Endodermal cell (in vitro differentiated cells): ENCODE data around the gene C1orf105. TPM values are rescaled to one million over a fixed set of nuclear protein-coding genes. Genes with fewer than 3 reads are reported as not detected.

Source experiments
- DNase-seq: peaks from one replicate; pipeline ENCODE4 v3.0.0-alpha.2; 2017
- H3K27ac ChIP-seq: 2 replicates; pipeline ENCODE4 v1.5.1; 2013; ENCODE audit warnings: mild to moderate bottlenecking, low read depth, low read length, moderate library complexity
- H3K27me3 ChIP-seq: 2 replicates; pipeline ENCODE4 v1.6.1; 2013; ENCODE audit warnings: mild to moderate bottlenecking, low read length, moderate library complexity; ENCODE audit not compliant: insufficient read depth, control insufficient read depth, poor library complexity, severe bottlenecking
- H3K36me3 ChIP-seq: 2 replicates; pipeline ENCODE4 v1.7.0; 2013; ENCODE audit warnings: mild to moderate bottlenecking, low read length, moderate library complexity; ENCODE audit not compliant: control insufficient read depth, insufficient read depth
- H3K4me1 ChIP-seq: one replicate; pipeline ENCODE4 v1.7.0; 2013; ENCODE audit warnings: low read length; ENCODE audit not compliant: control insufficient read depth, insufficient read depth
- H3K4me3 ChIP-seq: 2 replicates; pipeline ENCODE4 v1.5.1; 2013; ENCODE audit warnings: mild to moderate bottlenecking, low read length, moderate library complexity
- H3K9ac ChIP-seq: 2 replicates; pipeline ENCODE4 v1.6.1; 2013; ENCODE audit warnings: mild to moderate bottlenecking, low read length, moderate library complexity; ENCODE audit not compliant: poor library complexity, severe bottlenecking; ENCODE audit errors: extremely low read depth
- H3K9me3 ChIP-seq: 2 replicates; pipeline ENCODE4 v1.6.1; 2013; ENCODE audit warnings: mild to moderate bottlenecking, low read length, moderate library complexity; ENCODE audit not compliant: control insufficient read depth
- H3K27ac Mint-ChIP-seq: 2 replicates; pipeline ENCODE4 v1.8.0; 2020; ENCODE audit warnings: mixed read lengths
- H3K27me3 Mint-ChIP-seq: 2 replicates; pipeline ENCODE4 v1.8.0; 2021; ENCODE audit warnings: mild to moderate bottlenecking, mixed read lengths; ENCODE audit not compliant: insufficient read depth
- H3K36me3 Mint-ChIP-seq: 2 replicates; pipeline ENCODE4 v1.8.0; 2020; ENCODE audit warnings: low read depth, mixed read lengths
- H3K4me1 Mint-ChIP-seq: 2 replicates; pipeline ENCODE4 v1.8.0; 2020; ENCODE audit warnings: mixed read lengths
- H3K4me3 Mint-ChIP-seq: 2 replicates; pipeline ENCODE4 v1.8.0; 2020; ENCODE audit warnings: mild to moderate bottlenecking, moderate library complexity, mixed read lengths
- H3K9me3 Mint-ChIP-seq: 2 replicates; pipeline ENCODE4 v1.8.0; 2020; ENCODE audit warnings: mild to moderate bottlenecking, mixed read lengths
- CTCF ChIP-seq: fragments of 200-600 bp; sonication (generic); conservative IDR thresholded peaks from 2 replicates; pipeline ENCODE4 v1.5.0; 2021; ENCODE audit warnings: antibody characterized with exemption, mild to moderate bottlenecking
- WGBS, 2 experiments: methylation state at CpG; one replicate each; pipeline versions ENCODE4 v1.1.5 to v1.1.7; 2013; ENCODE audit warnings: missing lambda C conversion rate in 2 of 2, mixed read lengths in 1 of 2; ENCODE audit not compliant: insufficient coverage in 1 of 2, insufficient read length in 1 of 2; 5-methylcytosine and 5-hydroxymethylcytosine counted together
- total RNA-seq, 2 donors: library from RNA; stranded (reverse); fragmentation: NEBNext Ultra II Directional in 1 of 2; extraction: Animal tissue kit (Norgen Biotek cat#: 25700) in 1 of 2; gene quantifications; 2 replicates in 1 of 2; 3 replicates in 1 of 2; pipeline ENCODE4 v1.2.1, GENCODE V29; 2021

The C1orf105 gene
- total RNA-seq, 2 donors from 2014 or later = not detected

- no peak overlapping the region for H3K27ac ChIP-seq
- no peak for DNase-seq
- no peak overlapping the region for H3K4me3 Mint-ChIP-seq
- no peak for TF ChIP-seq CTCF
- 89% methylated on average over 2 of the region's 2 CpGs; no CpG with 5 or more reads in 1 of the 2 experiments for WGBS, 2 experiments
- H3K36me3 Mint-ChIP-seq = no peaks in the 10 kb centered on the region
- H3K9me3 ChIP-seq = no peaks in the 10 kb centered on the region
- H3K27me3 ChIP-seq = no peaks in the 10 kb centered on the region
- no peaks in the 10 kb centered on the region for H3K36me3 ChIP-seq
- H3K9me3 Mint-ChIP-seq = no peaks in the 10 kb centered on the region
- peaks cover 12% of the 10 kb centered on the region for H3K4me1 Mint-ChIP-seq
- H3K9ac ChIP-seq = no peak overlapping the region
- H3K4me1 ChIP-seq = peaks cover 5% of the 10 kb centered on the region
- no peak overlapping the region for H3K4me3 ChIP-seq
- no peak overlapping the region for H3K27ac Mint-ChIP-seq
- no peaks in the 10 kb centered on the region for H3K27me3 Mint-ChIP-seq
Measured at GRCh38 chr1:172375211-172375631, 45.3 kb upstream of the C1orf105 start.

- H3K4me1 Mint-ChIP-seq = peaks cover 18% of the 10 kb centered on the region
- H3K4me3 Mint-ChIP-seq = no peak overlapping the region
- Histone ChIP-seq H3K9me3 (no peaks in the 10 kb centered on the region), H3K36me3 (no peaks in the 10 kb centered on the region), H3K27ac (no peak overlapping the region), H3K9ac (no peak overlapping the region), H3K4me1 (peaks cover 5% of the 10 kb centered on the region), H3K4me3 (no peak overlapping the region), H3K27me3 (no peaks in the 10 kb centered on the region)
- no peak for DNase-seq
- H3K9me3 Mint-ChIP-seq = no peaks in the 10 kb centered on the region
- 95 to 100% methylated on average over 1 to 2 of the region's 2 CpGs for WGBS, 2 experiments
- no peaks in the 10 kb centered on the region for H3K36me3 Mint-ChIP-seq
- H3K27me3 Mint-ChIP-seq = no peaks in the 10 kb centered on the region
- no peak overlapping the region for H3K27ac Mint-ChIP-seq
- no peak for TF ChIP-seq CTCF
Measured at GRCh38 chr1:172376431-172376830, 44.1 kb upstream of the C1orf105 start.

- H3K27ac ChIP-seq = no peak overlapping the region
- no peak for DNase-seq
- H3K27me3 ChIP-seq = no peaks in the 10 kb centered on the region
- Mint-ChIP-seq H3K4me3 (no peak overlapping the region), H3K4me1 (peaks cover 18% of the 10 kb centered on the region), H3K9me3 (no peaks in the 10 kb centered on the region), H3K27me3 (no peaks in the 10 kb centered on the region), H3K27ac (no peak overlapping the region), H3K36me3 (no peaks in the 10 kb centered on the region)
- no peaks in the 10 kb centered on the region for H3K36me3 ChIP-seq
- peaks cover 5% of the 10 kb centered on the region for H3K4me1 ChIP-seq
- H3K9ac ChIP-seq = no peak overlapping the region
- no peak overlapping the region for H3K4me3 ChIP-seq
- TF ChIP-seq CTCF = no peak
- H3K9me3 ChIP-seq = no peaks in the 10 kb centered on the region
Measured at GRCh38 chr1:172377565-172377964, 42.9 kb upstream of the C1orf105 start.
